Chondrocyte (in vitro differentiated cells): ENCODE measurements around the gene IL17RE. TPM values are rescaled to one million over a fixed set of nuclear protein-coding genes. Genes with fewer than 3 reads are reported as not detected.

Experiments used
- DNase-seq: peaks from one replicate; pipeline ENCODE4 v3.0.0; 2021; ENCODE audit warnings: mixed read lengths, low spot score
- H3K27ac Mint-ChIP-seq: one replicate; pipeline ENCODE4 v1.8.0; 2021; ENCODE audit warnings: mild to moderate bottlenecking, moderate library complexity, mixed read lengths; ENCODE audit not compliant: unreplicated experiment
- H3K27me3 Mint-ChIP-seq: 2 replicates; pipeline ENCODE4 v1.8.0; 2021; ENCODE audit warnings: low read depth, mixed read lengths
- H3K36me3 Mint-ChIP-seq: 2 replicates; pipeline ENCODE4 v1.8.0; 2021; ENCODE audit warnings: low read depth, mixed read lengths
- H3K4me1 Mint-ChIP-seq: 2 replicates; pipeline ENCODE4 v1.8.0; 2021; ENCODE audit warnings: low read depth, mild to moderate bottlenecking, mixed read lengths
- H3K4me3 Mint-ChIP-seq: one replicate; pipeline ENCODE4 v1.8.0; 2021; ENCODE audit warnings: mild to moderate bottlenecking, moderate library complexity, mixed read lengths; ENCODE audit not compliant: unreplicated experiment
- H3K9me3 Mint-ChIP-seq: 2 replicates; pipeline ENCODE4 v1.8.0; 2021; ENCODE audit warnings: low read depth, mixed read lengths
- total RNA-seq: library from RNA; stranded (reverse); gene quantifications from 3 replicates; pipeline ENCODE4 v1.2.1, GENCODE V29; 2021
- TF ChIP-seq, protein P1 (sequence below): fragments of 200-600 bp; sonication (generic); IDR thresholded peaks from 2 replicates; pipeline ENCODE4 v1.5.0; 2021; ENCODE audit warnings: antibody characterized with exemption, mild to moderate bottlenecking, moderate library complexity

The IL17RE gene
- total RNA-seq, 1 donor from 2014 or later, result 0.42 TPM

- Mint-ChIP-seq H3K36me3 (no peaks in the 10 kb centered on the region), H3K27ac (peak overlapping the region; percentile 85), H3K27me3 (no peaks in the 10 kb centered on the region), H3K9me3 (no peaks in the 10 kb centered on the region), H3K4me3 (peak overlapping the region; percentile 76), H3K4me1 (peaks cover 45% of the 10 kb centered on the region)
- DNase-seq, result no peak
- TF ChIP-seq, protein P1, sequence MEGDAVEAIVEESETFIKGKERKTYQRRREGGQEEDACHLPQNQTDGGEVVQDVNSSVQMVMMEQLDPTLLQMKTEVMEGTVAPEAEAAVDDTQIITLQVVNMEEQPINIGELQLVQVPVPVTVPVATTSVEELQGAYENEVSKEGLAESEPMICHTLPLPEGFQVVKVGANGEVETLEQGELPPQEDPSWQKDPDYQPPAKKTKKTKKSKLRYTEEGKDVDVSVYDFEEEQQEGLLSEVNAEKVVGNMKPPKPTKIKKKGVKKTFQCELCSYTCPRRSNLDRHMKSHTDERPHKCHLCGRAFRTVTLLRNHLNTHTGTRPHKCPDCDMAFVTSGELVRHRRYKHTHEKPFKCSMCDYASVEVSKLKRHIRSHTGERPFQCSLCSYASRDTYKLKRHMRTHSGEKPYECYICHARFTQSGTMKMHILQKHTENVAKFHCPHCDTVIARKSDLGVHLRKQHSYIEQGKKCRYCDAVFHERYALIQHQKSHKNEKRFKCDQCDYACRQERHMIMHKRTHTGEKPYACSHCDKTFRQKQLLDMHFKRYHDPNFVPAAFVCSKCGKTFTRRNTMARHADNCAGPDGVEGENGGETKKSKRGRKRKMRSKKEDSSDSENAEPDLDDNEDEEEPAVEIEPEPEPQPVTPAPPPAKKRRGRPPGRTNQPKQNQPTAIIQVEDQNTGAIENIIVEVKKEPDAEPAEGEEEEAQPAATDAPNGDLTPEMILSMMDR, result peak; percentile 77
These were observed 12.8 kb downstream of the IL17RE start for GRCh38 chr3:9915254-9916141.

GRCh38 chr3:9916346-9916733 lies 13.7 kb downstream of the IL17RE start:
- Mint-ChIP-seq H3K9me3 (no peaks in the 10 kb centered on the region), H3K27ac (peak overlapping the region; percentile 85), H3K27me3 (no peaks in the 10 kb centered on the region), H3K36me3 (no peaks in the 10 kb centered on the region), H3K4me1 (peaks cover 45% of the 10 kb centered on the region), H3K4me3 (peak overlapping the region; percentile 76)
- DNase-seq, result no peak
- TF ChIP-seq, protein P1, result no peak

- H3K4me1 Mint-ChIP-seq, result peaks cover 42% of the 10 kb centered on the region
- H3K9me3 Mint-ChIP-seq, result no peaks in the 10 kb centered on the region
- TF ChIP-seq, protein P1, result no peak
- H3K27me3 Mint-ChIP-seq, result no peaks in the 10 kb centered on the region
- peak within 1 kb of the TSS; percentile 76 for H3K4me3 Mint-ChIP-seq
- peak within 1 kb of the TSS; percentile 85 for H3K27ac Mint-ChIP-seq
- no peak for DNase-seq
- H3K36me3 Mint-ChIP-seq, result no peaks in the 10 kb centered on the region
These were observed 14.4 kb downstream of the IL17RE start, which contains the start of gene IL17RC for GRCh38 chr3:9916734-9917680. Gene IL17RC (plus strand): TSS chr3:9917098. CDS start chr3:9917316, 218 bp downstream.

- Mint-ChIP-seq H3K27ac (no peak overlapping the region), H3K4me3 (peak overlapping the region; percentile 33), H3K27me3 (no peaks in the 10 kb centered on the region), H3K4me1 (peaks cover 39% of the 10 kb centered on the region), H3K9me3 (no peaks in the 10 kb centered on the region), H3K36me3 (no peaks in the 10 kb centered on the region)
- TF ChIP-seq, protein P1, result no peak
- peak; percentile 79 for DNase-seq
These were observed 15.2 kb downstream of the IL17RE start for GRCh38 chr3:9917820-9918219.
